Right kidney (tissue), 1 donor: ENCODE data around the gene SEC14L5.
"Not testable (repeated sequence)": the region's sequence is repeated elsewhere in the genome, so short reads cannot be mapped to it uniquely, and the experiment has no call there.

Experiments used
- DNase-seq: peaks from one replicate; pipeline ENCODE4 v3.0.0-alpha.2; 2016

SEC14L5 gene

GRCh38 chr16:5042574-5043171 lies 84.5 kb downstream of the SEC14L5 start:
- DNase-seq: no peak

GRCh38 chr16:5044011-5044540 lies 85.9 kb downstream of the SEC14L5 start:
- no peak for DNase-seq

GRCh38 chr16:5044581-5044980 lies 86.5 kb downstream of the SEC14L5 start:
- not testable (repeated sequence) for DNase-seq

GRCh38 chr16:5045499-5046115 lies 87.5 kb downstream of the SEC14L5 start:
- DNase-seq: no peak

- DNase-seq: no peak
These were observed 88.8 kb downstream of the SEC14L5 start for GRCh38 chr16:5046914-5047313.

- no peak for DNase-seq
These were observed 97.0 kb downstream of the SEC14L5 start for GRCh38 chr16:5054876-5055865.

- DNase-seq: no peak
These were observed 98.2 kb downstream of the SEC14L5 start for GRCh38 chr16:5056352-5056751.

- DNase-seq: no peak
These were observed 100.3 kb downstream of the SEC14L5 start for GRCh38 chr16:5058476-5058875.

GRCh38 chr16:5059386-5060072 lies 101.4 kb downstream of the SEC14L5 start:
- DNase-seq: no peak

GRCh38 chr16:5060073-5060641 lies 102.0 kb downstream of the SEC14L5 start:
- no peak for DNase-seq

- DNase-seq: no peak
These were observed 103.9 kb downstream of the SEC14L5 start for GRCh38 chr16:5062051-5062450.

- no peak for DNase-seq
These were observed 104.9 kb downstream of the SEC14L5 start for GRCh38 chr16:5062790-5063765.

GRCh38 chr16:5064915-5065314 lies 106.8 kb downstream of the SEC14L5 start:
- no peak for DNase-seq

GRCh38 chr16:5065326-5065725 lies 107.2 kb downstream of the SEC14L5 start:
- no peak for DNase-seq

- no peak for DNase-seq
These were observed 107.7 kb downstream of the SEC14L5 start, which contains the start of gene C16orf89 for GRCh38 chr16:5065813-5066212. Gene C16orf89 (minus strand): TSS chr16:5065956. CDS start chr16:5065908, 48 bp downstream.

GRCh38 chr16:5066511-5066910 lies 108.4 kb downstream of the SEC14L5 start:
- DNase-seq: no peak
